ENCODE results near the gene VENTX.

The VENTX gene

DNA sequence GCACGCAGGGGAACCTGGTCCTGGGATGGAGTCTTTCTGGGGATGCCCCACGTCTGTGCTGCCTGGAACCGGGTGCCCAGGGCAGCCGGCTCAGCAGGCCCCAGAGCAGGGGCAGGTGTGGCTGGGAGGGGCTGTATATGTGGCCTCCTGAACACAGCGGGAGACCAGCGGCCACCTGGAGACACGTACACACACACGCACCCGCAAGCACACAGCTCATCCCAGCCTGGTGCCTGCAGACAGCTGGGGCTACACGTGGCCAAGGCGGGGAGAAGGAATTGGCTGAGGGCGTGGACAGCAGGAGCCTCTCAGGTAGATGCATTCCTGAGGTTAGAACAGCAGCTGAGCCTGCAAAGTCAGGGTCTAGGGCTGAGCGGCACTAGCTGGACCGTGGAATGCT lies 25.0 kb downstream of the VENTX start:
- Histone ChIP-seq H3K27ac (ENCODE audit: extremely low read depth, low read depth, low read length) (no peak overlapping the region), H3K4me1 (ENCODE audit: control insufficient read depth, insufficient read depth, low read length) (peaks cover 3% of the 10 kb centered on the region), H3K36me3 (ENCODE audit: control insufficient read depth in 2 of 2, insufficient read depth in 1 of 2, low read length in 2 of 2) (no peaks in the 10 kb centered on the region), H3K9me3 (ENCODE audit: control insufficient read depth, insufficient read depth, low read depth, low read length) (no peaks in the 10 kb centered on the region), H3K4me3 (ENCODE audit: low read depth, low read length) (no peak overlapping the region)
- POLR2A ChIA-PET, result interaction anchor here (0.7 kb wide), 1 partner anchor 40 kb away, joined by 3 read pairs; no protein-coding TSS in a partner anchor
- TF ChIP-seq ZIC2 (tag by site-specific recombination; IDR thresholded peaks at IDR 0.05) (peak; percentile 33; the same call in 1 of the 2 replicates), ZNF843 (tag by site-specific recombination; IDR thresholded peaks at IDR 0.05) (no peak)
- CTCF ChIA-PET, result interaction anchor here (0.6 to 1.0 kb wide), 2 partner anchors 24 to 119 kb away, joined by 3 read pairs; no protein-coding TSS in a partner anchor

DNA sequence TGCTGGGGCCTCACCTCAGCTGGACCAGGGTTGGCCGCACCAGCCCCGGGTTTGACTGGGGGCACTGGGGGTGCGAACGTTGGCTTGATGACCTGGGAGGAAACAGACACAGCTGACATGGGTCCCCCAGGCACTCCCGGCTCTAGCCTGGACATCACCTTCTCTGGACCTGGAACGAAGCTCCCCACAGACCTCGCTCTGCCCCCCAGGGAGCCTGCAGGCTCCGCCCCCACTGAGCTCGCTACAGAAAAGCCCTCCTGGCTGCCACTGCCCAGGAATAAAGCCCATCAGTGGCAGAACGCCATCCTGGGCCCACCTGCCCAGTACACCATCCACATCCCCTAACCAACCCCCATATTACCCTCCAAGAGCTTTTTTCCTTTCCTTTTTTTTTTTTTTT lies 26.0 kb downstream of the VENTX start:
- no peak for TF ChIP-seq ZNF211 (tag by site-specific recombination; IDR thresholded peaks at IDR 0.05; ENCODE audit: low read depth)
- no peak for TF ChIP-seq GLI4 (tag by site-specific recombination; IDR thresholded peaks at IDR 0.05)
- TF ChIP-seq ZBTB8A (tag by site-specific recombination; IDR thresholded peaks at IDR 0.05), result no peak
- TF ChIP-seq, protein P1, sequence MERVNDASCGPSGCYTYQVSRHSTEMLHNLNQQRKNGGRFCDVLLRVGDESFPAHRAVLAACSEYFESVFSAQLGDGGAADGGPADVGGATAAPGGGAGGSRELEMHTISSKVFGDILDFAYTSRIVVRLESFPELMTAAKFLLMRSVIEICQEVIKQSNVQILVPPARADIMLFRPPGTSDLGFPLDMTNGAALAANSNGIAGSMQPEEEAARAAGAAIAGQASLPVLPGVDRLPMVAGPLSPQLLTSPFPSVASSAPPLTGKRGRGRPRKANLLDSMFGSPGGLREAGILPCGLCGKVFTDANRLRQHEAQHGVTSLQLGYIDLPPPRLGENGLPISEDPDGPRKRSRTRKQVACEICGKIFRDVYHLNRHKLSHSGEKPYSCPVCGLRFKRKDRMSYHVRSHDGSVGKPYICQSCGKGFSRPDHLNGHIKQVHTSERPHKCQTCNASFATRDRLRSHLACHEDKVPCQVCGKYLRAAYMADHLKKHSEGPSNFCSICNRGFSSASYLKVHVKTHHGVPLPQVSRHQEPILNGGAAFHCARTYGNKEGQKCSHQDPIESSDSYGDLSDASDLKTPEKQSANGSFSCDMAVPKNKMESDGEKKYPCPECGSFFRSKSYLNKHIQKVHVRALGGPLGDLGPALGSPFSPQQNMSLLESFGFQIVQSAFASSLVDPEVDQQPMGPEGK (tag by site-specific recombination; IDR thresholded peaks at IDR 0.05), result no peak
- TF ChIP-seq GFI1B (tag by site-specific recombination; IDR thresholded peaks at IDR 0.05), result no peak
- TF ChIP-seq OSR2 (tag by site-specific recombination; IDR thresholded peaks at IDR 0.05), result no peak
- no peak for TF ChIP-seq ZNF629 (tag by site-specific recombination; IDR thresholded peaks at IDR 0.05)
- peak; percentile 58 for TF ChIP-seq GLIS1 (tag by site-specific recombination; IDR thresholded peaks at IDR 0.05)

DNA sequence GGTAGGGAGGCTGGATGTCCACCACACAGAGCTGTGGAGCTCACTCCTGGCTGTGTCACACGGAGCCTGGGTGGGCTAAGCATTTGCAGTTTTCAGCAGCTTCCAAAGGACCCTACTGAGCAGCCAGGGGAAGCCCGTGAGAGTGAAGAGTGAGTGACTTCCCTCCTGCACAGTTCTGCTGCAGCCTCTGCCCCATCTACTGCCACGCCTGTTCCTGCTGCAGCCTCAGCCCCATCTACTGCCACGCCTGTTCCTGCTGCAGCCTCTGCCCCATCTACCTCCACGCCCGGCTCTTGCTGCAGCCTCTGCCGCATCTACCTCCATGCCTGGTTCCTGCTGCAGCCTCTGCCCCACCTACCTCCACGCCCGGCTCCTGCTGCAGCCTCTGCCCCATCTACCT lies 26.8 kb downstream of the VENTX start:
- Histone ChIP-seq H3K4me1 (ENCODE audit: control insufficient read depth, insufficient read depth, low read length) (peaks cover 3% of the 10 kb centered on the region), H3K4me3 (ENCODE audit: low read depth, low read length) (no peak overlapping the region), H3K36me3 (ENCODE audit: control insufficient read depth in 2 of 2, insufficient read depth in 1 of 2, low read length in 2 of 2) (peaks cover 0 to 5% of the 10 kb centered on the region in 2 experiments; a peak in 1 of 3 replicates), H3K9me3 (ENCODE audit: control insufficient read depth, insufficient read depth, low read depth, low read length) (no peaks in the 10 kb centered on the region), H3K27ac (ENCODE audit: extremely low read depth, low read depth, low read length) (no peak overlapping the region)
- ChIA-PET CTCF (no interaction called here), POLR2A (no interaction called here)
- TF ChIP-seq, protein P2, sequence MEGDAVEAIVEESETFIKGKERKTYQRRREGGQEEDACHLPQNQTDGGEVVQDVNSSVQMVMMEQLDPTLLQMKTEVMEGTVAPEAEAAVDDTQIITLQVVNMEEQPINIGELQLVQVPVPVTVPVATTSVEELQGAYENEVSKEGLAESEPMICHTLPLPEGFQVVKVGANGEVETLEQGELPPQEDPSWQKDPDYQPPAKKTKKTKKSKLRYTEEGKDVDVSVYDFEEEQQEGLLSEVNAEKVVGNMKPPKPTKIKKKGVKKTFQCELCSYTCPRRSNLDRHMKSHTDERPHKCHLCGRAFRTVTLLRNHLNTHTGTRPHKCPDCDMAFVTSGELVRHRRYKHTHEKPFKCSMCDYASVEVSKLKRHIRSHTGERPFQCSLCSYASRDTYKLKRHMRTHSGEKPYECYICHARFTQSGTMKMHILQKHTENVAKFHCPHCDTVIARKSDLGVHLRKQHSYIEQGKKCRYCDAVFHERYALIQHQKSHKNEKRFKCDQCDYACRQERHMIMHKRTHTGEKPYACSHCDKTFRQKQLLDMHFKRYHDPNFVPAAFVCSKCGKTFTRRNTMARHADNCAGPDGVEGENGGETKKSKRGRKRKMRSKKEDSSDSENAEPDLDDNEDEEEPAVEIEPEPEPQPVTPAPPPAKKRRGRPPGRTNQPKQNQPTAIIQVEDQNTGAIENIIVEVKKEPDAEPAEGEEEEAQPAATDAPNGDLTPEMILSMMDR (tag by site-specific recombination; IDR thresholded peaks at IDR 0.05), result no peak
- TF ChIP-seq ZNF202 (tag by site-specific recombination; IDR thresholded peaks at IDR 0.05; ENCODE audit: borderline replicate concordance) (no peak), ZNF571 (tag by site-specific recombination; IDR thresholded peaks at IDR 0.05) (no peak), ZNF292 (tag by site-specific recombination; IDR thresholded peaks at IDR 0.05; ENCODE audit: borderline replicate concordance, low read depth) (no peak), ZNF266 (tag by site-specific recombination; IDR thresholded peaks at IDR 0.05; ENCODE audit: low read depth) (no peak), ZNF366 (tag by site-specific recombination; conservative IDR thresholded peaks at IDR 0.05) (no peak), ZSCAN23 (tag by site-specific recombination; IDR thresholded peaks at IDR 0.05) (no peak), ZNF214 (tag by site-specific recombination; IDR thresholded peaks at IDR 0.05; ENCODE audit: borderline replicate concordance) (no peak), ZNF548 (tag by site-specific recombination; IDR thresholded peaks at IDR 0.05) (no peak), ZNF521 (tag by site-specific recombination; IDR thresholded peaks at IDR 0.05) (no peak)
- TF ChIP-seq, protein P3, sequence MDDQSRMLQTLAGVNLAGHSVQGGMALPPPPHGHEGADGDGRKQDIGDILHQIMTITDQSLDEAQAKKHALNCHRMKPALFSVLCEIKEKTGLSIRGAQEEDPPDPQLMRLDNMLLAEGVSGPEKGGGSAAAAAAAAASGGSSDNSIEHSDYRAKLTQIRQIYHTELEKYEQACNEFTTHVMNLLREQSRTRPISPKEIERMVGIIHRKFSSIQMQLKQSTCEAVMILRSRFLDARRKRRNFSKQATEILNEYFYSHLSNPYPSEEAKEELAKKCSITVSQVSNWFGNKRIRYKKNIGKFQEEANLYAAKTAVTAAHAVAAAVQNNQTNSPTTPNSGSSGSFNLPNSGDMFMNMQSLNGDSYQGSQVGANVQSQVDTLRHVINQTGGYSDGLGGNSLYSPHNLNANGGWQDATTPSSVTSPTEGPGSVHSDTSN (CRISPR knock-in tag; IDR thresholded peaks at IDR 0.05), result no peak
- TF ChIP-seq, protein P4, sequence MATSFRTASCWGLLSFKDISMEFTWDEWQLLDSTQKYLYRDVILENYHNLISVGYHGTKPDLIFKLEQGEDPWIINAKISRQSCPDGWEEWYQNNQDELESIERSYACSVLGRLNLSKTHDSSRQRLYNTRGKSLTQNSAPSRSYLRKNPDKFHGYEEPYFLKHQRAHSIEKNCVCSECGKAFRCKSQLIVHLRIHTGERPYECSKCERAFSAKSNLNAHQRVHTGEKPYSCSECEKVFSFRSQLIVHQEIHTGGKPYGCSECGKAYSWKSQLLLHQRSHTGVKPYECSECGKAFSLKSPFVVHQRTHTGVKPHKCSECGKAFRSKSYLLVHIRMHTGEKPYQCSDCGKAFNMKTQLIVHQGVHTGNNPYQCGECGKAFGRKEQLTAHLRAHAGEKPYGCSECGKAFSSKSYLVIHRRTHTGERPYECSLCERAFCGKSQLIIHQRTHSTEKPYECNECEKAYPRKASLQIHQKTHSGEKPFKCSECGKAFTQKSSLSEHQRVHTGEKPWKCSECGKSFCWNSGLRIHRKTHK (tag by site-specific recombination; IDR thresholded peaks at IDR 0.05), result no peak
- TF ChIP-seq, protein P5, sequence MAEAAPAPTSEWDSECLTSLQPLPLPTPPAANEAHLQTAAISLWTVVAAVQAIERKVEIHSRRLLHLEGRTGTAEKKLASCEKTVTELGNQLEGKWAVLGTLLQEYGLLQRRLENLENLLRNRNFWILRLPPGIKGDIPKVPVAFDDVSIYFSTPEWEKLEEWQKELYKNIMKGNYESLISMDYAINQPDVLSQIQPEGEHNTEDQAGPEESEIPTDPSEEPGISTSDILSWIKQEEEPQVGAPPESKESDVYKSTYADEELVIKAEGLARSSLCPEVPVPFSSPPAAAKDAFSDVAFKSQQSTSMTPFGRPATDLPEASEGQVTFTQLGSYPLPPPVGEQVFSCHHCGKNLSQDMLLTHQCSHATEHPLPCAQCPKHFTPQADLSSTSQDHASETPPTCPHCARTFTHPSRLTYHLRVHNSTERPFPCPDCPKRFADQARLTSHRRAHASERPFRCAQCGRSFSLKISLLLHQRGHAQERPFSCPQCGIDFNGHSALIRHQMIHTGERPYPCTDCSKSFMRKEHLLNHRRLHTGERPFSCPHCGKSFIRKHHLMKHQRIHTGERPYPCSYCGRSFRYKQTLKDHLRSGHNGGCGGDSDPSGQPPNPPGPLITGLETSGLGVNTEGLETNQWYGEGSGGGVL (tag by site-specific recombination; IDR thresholded peaks at IDR 0.05), result no peak

More for the DNA sequence above, 26.0 kb downstream of the VENTX start:
- Histone ChIP-seq H3K4me3 (ENCODE audit: low read depth, low read length) (no peak overlapping the region), H3K27ac (ENCODE audit: extremely low read depth, low read depth, low read length) (no peak overlapping the region), H3K4me1 (ENCODE audit: control insufficient read depth, insufficient read depth, low read length) (peaks cover 3% of the 10 kb centered on the region), H3K36me3 (ENCODE audit: control insufficient read depth in 2 of 2, insufficient read depth in 1 of 2, low read length in 2 of 2) (peaks cover 0 to 3% of the 10 kb centered on the region in 2 experiments; a peak in 1 of 3 replicates), H3K9me3 (ENCODE audit: control insufficient read depth, insufficient read depth, low read depth, low read length) (no peaks in the 10 kb centered on the region)
- CTCF ChIA-PET, result interaction anchor here (1.0 kb wide), 1 partner anchor 120 kb away, joined by 3 read pairs; no protein-coding TSS in a partner anchor
- POLR2A ChIA-PET, result no interaction called here
